Keratinocyte (primary cell): Measurements from ENCODE around the gene VARS1. TPM values are rescaled to one million over a fixed set of nuclear protein-coding genes. Genes with fewer than 3 reads are reported as not detected.
A peak's percentile ranks its signal among the peaks of the same experiment; 100 is the strongest.

Experiments used
- DNase-seq: peaks from one replicate; pipeline ENCODE4 v3.0.0-alpha.2; 2011; ENCODE audit warnings: low read depth, missing footprints, low spot score
- FAIRE-seq: peaks from 2 replicates; lab custom pipeline; 2011; peaks lifted over from hg19 to GRCh38; lab: Jason Lieb, UNC
- H2AFZ ChIP-seq: 2 replicates; pipeline ENCODE4 v1.6.0; 2012; ENCODE audit warnings: low read length, control low read depth, inconsistent platforms; ENCODE audit not compliant: control insufficient read depth
- H3K27ac ChIP-seq: 2 replicates; pipeline ENCODE4 v1.5.1; 2011; ENCODE audit warnings: low read length; ENCODE audit not compliant: control insufficient read depth, insufficient read depth
- H3K27me3 ChIP-seq: 3 replicates; pipeline ENCODE4 v1.6.0; 2011; ENCODE audit warnings: low read length; ENCODE audit not compliant: control insufficient read depth, insufficient read depth; ENCODE audit errors: extremely low read depth
- H3K36me3 ChIP-seq, 2 experiments: 2 replicates in 1 of 2; 3 replicates in 1 of 2; pipeline ENCODE4 v1.5.1; 2011; ENCODE audit warnings: low read length in 2 of 2, mild to moderate bottlenecking in 1 of 2; ENCODE audit not compliant: control insufficient read depth in 2 of 2, insufficient read depth in 2 of 2; ENCODE audit errors: extremely low read depth in 1 of 2
- H3K4me1 ChIP-seq: 3 replicates; pipeline ENCODE4 v1.5.1; 2011; ENCODE audit warnings: low read length; ENCODE audit not compliant: control insufficient read depth, insufficient read depth; ENCODE audit errors: extremely low read depth
- H3K4me2 ChIP-seq: 3 replicates; pipeline ENCODE4 v1.6.0; 2011; ENCODE audit warnings: low read depth, low read length; ENCODE audit not compliant: control insufficient read depth, insufficient read depth; ENCODE audit errors: extremely low read depth
- H3K4me3 ChIP-seq, 3 experiments: fragments of 200-600 bp in 1 of 3; sonication (generic) in 1 of 3; 2 replicates in 2 of 3; 3 replicates in 1 of 3; pipeline ENCODE4 v1.5.1; 2011 to 2016; ENCODE audit warnings: low read length in 3 of 3, mild to moderate bottlenecking in 3 of 3, control low read depth in 2 of 3, inconsistent platforms in 1 of 3, low read depth in 1 of 3, mixed read lengths in 1 of 3, mixed run types in 1 of 3, moderate library complexity in 1 of 3; ENCODE audit not compliant: control insufficient read depth in 2 of 3, insufficient read depth in 2 of 3; ENCODE audit errors: extremely low read depth in 1 of 3
- H3K79me2 ChIP-seq: 2 replicates; pipeline ENCODE4 v1.6.0; 2012; ENCODE audit warnings: low read length; ENCODE audit not compliant: control insufficient read depth, insufficient read depth
- H3K9ac ChIP-seq: 3 replicates; pipeline ENCODE4 v1.6.0; 2011; ENCODE audit warnings: low read length; ENCODE audit not compliant: control insufficient read depth, insufficient read depth; ENCODE audit errors: extremely low read depth
- H3K9me1 ChIP-seq: 3 replicates; pipeline ENCODE4 v1.6.0; 2011; ENCODE audit warnings: low read length; ENCODE audit not compliant: control insufficient read depth, insufficient read depth; ENCODE audit errors: extremely low read depth
- H3K9me3 ChIP-seq: 2 replicates; pipeline ENCODE4 v1.5.1; 2012; ENCODE audit warnings: low read depth, low read length; ENCODE audit not compliant: control insufficient read depth
- H4K20me1 ChIP-seq: 3 replicates; pipeline ENCODE4 v1.6.0; 2011; ENCODE audit warnings: low read length; ENCODE audit not compliant: control insufficient read depth, insufficient read depth; ENCODE audit errors: extremely low read depth
- CTCF ChIP-seq, 3 experiments: IDR thresholded peaks in 1 of 3; conservative IDR thresholded peaks in 1 of 3; optimal IDR thresholded peaks in 1 of 3; 2 replicates in 2 of 3; 3 replicates in 1 of 3; pipeline versions ENCODE3 to v1.5.1; 2011; ENCODE audit warnings: low read length in 3 of 3, mild to moderate bottlenecking in 3 of 3, moderate library complexity in 2 of 3, control low read depth in 1 of 3, inconsistent platforms in 1 of 3; ENCODE audit not compliant: insufficient read depth in 2 of 3; ENCODE audit errors: extremely low read depth in 1 of 3
- EZH2 ChIP-seq: IDR thresholded peaks from one replicate; pipeline ENCODE4 v1.6.1; 2012; ENCODE audit warnings: inconsistent platforms, mild to moderate bottlenecking, low read length, moderate library complexity
- dilution Hi-C: fragments of 300-500 bp; cut with MboI; formaldehyde crosslinking; loops from one replicate; pipeline ENCODE4 v1.7.0; 2020; ENCODE audit warnings: low sequenced_read_pairs; ENCODE audit not compliant: extremely low pct_ligation_motif_present
- polyA plus RNA-seq, 5 experiments: library from polyadenylated mRNA; depleted of rRNA in 3 of 5; stranded (reverse) in 3 of 5; stranded (forward) in 1 of 5; unstranded in 1 of 5; fragments of >200 nt; gene quantifications; 1 replicate in 1 of 5; 2 replicates in 3 of 5; 3 replicates in 1 of 5; pipeline versions ENCODE4 v1.2.1 to v1.2.3, GENCODE V29; 2011 to 2012; ENCODE audit warnings: missing spikeins in 2 of 5, low read depth in 1 of 5, low replicate concordance in 1 of 5

Gene VARS1
- polyA plus RNA-seq, 1 donor (not counting 4 experiments of a cell fraction or from before 2014, with no cell fraction given), result 26.3 TPM

GRCh38 chr6:31764198-31764597 is 31.4 kb downstream of the VARS1 start:
- Histone ChIP-seq H3K27me3 (no peaks in the 10 kb centered on the region), H3K27ac (no peak overlapping the region), H2AFZ (no peak overlapping the region), H4K20me1 (no peaks in the 10 kb centered on the region), H3K36me3 (peaks cover 6 to 13% of the 10 kb centered on the region in 2 experiments), H3K4me2 (no peak overlapping the region), H3K79me2 (no peaks in the 10 kb centered on the region), H3K9ac (no peak overlapping the region), H3K9me3 (no peaks in the 10 kb centered on the region), H3K9me1 (no peaks in the 10 kb centered on the region), H3K4me1 (peaks cover 5% of the 10 kb centered on the region), H3K4me3 (no peak overlapping the region)
- no peak for FAIRE-seq
- no peak for DNase-seq
- dilution Hi-C loops, result no loop called here
- TF ChIP-seq EZH2 (no peak), CTCF (optimal IDR thresholded peaks at IDR 0.05 in 1 of 3, IDR thresholded peaks at IDR 0.05 in 1 of 3, conservative IDR thresholded peaks at IDR 0.05 in 1 of 3; ENCODE audit: extremely low read depth in 1 of 3, insufficient read depth in 2 of 3, low read length in 3 of 3) (no peak)

GRCh38 chr6:31763619-31763940 is 32.0 kb downstream of the VARS1 start:
- Histone ChIP-seq H3K27me3 (no peaks in the 10 kb centered on the region), H2AFZ (no peak overlapping the region), H3K4me2 (no peak overlapping the region), H3K36me3 (peaks cover 6 to 13% of the 10 kb centered on the region in 2 experiments), H3K9ac (no peak overlapping the region), H3K79me2 (no peaks in the 10 kb centered on the region), H3K4me3 (no peak overlapping the region), H3K4me1 (peaks cover 5% of the 10 kb centered on the region), H3K27ac (no peak overlapping the region), H3K9me3 (no peaks in the 10 kb centered on the region), H4K20me1 (no peaks in the 10 kb centered on the region), H3K9me1 (no peaks in the 10 kb centered on the region)
- FAIRE-seq, result peak; percentile 68
- DNase-seq, result no peak
- peak in 1 of 3 experiments; percentile 55 for TF ChIP-seq CTCF (optimal IDR thresholded peaks at IDR 0.05 in 1 of 3, IDR thresholded peaks at IDR 0.05 in 1 of 3, conservative IDR thresholded peaks at IDR 0.05 in 1 of 3; ENCODE audit: extremely low read depth in 1 of 3, insufficient read depth in 2 of 3, low read length in 3 of 3)
- TF ChIP-seq EZH2, result no peak
- dilution Hi-C loops, result no loop called here
